Islet of Langerhans (tissue), 1 donor: ENCODE data around the gene NOC4L.

Experiments
- FAIRE-seq: peaks from one replicate; lab custom pipeline; 2011; peaks lifted over from hg19 to GRCh38; lab: Jason Lieb, UNC

NOC4L gene

DNA sequence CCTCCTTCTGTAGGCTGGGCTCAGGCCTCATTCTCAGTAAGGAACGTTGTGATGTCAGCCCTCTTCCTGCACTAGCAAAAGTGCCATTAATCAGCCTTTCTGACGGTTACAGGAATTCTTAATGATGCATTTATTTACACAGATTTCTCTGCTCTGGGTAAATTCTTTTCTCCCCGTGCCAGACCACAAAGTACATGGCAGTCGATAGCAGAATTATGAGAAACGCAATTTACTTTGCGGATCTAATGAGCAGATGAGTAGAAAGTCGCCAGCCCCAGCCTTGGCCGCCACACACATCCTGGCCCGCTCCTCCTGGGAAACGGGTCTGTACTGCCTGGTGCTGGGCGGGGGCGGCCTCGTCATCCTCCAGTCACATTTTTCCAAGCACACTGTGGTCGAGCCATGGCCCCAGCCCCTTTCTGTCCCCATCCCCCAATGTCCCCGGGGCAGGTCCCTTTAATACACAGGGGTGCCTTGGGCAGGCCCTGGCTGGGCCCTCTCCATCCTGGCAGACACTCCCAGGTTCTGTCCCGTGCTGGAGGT is 25.9 kb downstream of the NOC4L start:
- FAIRE-seq, result no peak

DNA sequence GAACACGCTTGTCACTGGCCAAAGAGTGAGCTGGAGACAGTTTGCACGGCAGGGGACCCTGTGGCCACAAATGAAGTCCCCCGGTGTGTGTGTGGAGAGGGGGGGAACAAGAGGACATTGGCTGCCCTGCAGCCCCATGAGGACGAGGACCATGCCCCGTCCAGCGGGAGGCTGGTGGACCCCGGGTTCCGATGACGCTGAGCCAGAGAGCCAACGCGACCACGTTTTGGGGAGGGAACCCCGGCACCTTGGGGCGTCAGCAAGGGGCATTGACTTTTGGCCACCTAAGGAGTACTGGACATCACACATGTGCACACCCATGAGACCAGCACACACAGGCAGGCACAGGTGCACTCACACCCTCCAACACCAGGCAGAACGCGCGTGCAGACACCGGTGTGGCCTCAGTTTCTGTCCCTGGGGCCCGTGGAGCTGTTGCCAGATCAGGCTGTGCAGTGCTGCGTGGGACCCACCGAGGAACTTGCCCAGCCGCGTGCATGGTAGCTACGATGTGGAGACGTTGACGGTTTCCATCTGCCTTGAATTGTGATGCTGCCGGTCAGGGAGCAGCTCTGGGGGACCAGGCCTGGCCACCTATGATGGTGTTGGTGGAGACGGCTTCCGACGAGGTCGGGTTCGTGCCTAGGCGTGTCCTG is 26.5 kb downstream of the NOC4L start:
- no peak for FAIRE-seq

DNA sequence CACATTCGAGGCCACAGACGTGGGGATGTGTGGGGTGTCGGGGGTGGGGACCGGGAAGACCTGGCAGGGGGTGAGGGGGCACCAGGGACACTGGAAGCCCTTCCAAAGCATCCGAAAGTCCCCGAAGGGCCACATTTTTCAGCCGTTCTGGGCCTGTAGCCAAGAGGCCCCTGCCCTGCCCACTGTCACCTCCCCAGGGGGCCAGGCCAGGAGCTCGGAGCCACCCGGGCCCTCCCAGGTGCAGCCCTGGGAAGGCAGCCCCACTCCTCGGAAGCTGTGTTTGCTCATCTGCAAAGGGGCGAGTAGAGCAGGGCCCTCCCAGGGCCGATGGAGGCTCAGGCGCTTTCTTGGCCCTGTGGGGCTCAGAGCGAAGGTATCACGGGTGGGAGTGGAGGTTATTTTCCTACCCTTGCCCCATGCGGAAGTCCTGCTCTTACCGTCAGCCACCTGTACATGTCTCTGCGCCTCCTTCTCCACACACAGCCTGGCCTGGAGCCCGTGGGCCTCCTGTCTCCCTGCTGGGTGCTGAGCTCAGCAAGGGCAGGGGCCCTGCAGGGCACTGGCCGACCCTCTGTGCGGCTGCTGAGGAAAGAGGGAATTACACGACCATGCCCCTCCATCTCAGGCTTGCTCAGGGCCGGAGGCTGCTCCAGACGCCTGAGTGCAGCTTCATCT is 27.2 kb downstream of the NOC4L start:
- FAIRE-seq, result no peak

DNA sequence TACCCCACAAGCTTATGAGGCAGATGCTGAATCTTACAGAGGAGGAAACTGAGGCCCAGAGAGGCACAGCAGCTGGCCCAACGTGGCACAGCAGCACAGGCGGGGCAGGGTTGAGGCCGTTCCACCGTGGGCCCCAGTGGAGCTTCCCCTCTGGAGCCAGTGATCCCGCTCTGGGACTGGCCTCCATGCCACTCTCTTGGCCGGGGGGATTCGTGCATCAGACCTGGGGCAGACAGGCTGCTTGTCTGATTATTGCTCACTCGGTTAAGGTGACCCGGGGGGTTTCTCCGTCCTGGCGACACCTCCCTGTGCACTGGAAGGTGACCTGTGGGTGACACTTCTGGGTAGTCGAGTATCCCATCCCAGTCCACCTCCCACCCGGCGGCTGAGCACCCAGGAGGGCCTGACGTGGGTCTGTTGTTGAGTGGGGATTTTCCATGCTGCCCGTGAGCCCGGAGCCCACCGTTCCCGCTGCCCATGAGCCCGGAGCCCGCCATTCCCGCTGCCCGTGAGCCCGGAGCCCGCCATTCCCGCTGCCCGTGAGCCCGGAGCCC is 27.8 kb downstream of the NOC4L start:
- no peak for FAIRE-seq

DNA sequence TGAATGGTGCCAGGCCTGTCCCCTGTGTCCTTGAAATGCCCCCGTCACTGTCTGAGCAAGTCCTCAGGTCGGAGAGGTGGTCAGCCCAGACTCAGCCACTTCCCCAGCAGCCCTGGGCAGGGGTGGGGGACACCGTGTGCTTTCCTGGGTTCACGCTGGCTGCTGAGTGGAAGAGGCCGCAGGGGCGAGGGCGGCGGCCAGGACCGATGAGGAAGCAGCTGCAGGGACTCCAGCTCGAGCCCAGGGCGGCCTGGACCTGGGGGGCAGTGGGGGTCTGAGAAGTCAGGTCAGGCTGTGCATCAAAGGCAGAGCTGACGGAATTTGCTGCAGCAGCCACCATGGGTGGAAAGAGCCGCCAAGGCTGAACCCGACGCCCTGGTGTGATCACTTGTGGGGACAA is 28.4 kb downstream of the NOC4L start:
- no peak for FAIRE-seq

DNA sequence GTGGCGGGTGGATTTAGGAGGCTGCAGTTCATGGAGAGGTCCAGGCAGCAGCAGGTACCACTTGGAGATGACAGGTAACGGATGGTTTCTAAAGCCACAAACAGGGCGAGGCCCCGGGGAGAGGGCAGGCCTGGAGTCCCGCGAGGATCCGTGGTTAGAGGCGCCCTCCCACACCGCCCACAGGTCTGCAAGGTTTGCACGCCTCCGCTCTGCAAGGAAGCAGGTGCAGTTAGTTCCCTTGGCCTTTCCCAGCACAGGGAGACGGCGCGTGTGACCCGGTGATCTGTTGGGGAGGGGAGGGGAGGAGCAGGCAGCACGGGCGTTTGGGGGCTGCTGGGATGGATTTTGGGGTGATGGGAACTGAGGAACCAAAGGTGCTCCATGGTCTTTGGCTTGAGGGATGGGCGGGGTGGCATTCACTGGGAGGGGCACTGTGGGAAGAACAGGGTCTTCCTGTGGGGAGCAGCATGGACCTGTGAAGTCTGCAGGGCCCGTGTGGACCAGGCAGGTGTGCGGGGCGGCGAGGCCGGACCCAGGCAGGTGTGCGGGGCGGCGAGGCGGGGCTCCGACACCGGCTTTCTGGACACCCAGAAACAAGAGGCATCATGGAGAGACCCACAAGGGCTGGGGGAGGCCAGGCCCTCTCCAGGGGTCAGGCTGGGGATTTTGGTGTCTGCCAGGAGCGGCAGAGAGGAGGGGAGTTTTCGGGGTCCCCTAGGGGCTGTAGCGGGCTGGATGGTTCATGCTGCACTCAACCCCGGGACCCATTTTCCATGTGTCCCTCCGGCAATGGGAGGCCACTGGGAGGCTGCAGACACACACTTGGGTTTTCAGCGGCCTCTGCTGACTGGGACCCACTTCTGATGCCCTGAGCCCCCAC is 29.1 kb downstream of the NOC4L start:
- FAIRE-seq, result no peak

DNA sequence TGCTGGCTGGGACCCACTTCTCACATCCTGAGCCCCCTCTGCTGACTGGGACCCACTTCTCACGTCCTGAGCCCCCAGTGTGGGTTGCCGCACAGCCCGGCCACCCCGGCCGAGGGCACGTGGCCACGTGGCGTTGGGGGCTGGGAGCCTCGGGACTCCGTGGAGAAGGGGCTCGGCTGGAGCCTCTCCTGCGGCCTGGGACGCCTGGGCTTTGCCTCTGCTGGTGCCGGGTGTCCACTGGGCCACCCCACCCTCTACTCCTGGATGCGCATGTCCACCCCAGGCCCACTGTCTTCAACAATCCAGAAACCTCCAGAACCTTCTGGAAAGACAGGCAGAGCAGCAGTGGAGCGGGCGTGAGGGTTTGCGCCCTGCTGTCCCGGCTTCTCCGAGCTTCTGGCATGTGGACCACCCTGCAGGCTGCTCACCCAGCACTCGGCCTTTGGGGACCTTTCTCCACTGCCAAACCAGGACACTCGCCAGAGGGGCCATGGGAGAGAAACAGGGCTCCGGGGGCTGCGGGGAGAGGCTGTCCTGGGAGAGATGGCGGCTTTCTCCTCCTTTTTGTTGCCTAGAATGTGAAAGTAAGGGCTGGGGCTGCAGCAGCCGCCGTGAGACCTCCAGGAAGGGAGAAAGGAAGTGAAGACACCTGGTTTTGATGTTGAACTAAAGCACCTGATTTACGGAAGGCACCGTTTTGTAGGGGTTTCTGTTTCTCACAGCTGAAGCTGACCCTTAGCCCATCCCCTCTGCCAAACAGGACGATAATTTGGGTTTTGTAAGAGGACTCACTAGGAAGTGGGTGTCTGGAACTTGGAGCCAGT is 30.0 kb downstream of the NOC4L start:
- no peak for FAIRE-seq

DNA sequence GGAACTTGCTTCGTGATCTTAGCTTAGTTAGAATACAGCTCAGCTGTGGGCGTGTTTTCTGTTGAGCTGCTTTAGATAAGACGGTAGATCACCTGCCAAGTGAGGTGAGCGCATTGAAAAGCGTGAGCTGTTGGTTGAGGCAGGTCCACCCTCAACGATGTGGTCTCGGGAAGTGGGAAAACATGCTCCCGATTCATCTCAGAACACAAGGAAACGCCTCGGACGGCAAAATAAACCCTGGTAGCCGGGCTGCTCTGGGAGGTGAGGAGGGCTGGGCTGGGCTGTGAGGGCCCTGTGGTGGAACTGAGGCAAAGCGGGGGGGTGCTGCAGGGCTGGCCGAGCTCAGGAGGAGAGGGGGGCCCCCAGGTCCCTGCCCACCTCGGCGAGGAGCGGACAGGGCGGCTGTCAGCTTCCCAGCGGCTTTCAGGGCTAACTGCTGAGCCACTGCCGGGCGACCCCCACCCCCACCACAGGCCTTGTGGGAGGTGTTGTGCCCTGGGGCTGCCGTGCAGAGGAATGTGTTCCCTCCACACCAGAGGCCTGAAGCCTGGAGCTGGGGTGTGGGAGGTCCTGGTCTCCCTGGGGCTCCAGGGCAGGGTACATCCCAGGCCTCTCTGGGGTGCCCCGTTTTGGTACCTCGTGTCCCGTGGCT is 30.7 kb downstream of the NOC4L start:
- FAIRE-seq, result no peak

DNA sequence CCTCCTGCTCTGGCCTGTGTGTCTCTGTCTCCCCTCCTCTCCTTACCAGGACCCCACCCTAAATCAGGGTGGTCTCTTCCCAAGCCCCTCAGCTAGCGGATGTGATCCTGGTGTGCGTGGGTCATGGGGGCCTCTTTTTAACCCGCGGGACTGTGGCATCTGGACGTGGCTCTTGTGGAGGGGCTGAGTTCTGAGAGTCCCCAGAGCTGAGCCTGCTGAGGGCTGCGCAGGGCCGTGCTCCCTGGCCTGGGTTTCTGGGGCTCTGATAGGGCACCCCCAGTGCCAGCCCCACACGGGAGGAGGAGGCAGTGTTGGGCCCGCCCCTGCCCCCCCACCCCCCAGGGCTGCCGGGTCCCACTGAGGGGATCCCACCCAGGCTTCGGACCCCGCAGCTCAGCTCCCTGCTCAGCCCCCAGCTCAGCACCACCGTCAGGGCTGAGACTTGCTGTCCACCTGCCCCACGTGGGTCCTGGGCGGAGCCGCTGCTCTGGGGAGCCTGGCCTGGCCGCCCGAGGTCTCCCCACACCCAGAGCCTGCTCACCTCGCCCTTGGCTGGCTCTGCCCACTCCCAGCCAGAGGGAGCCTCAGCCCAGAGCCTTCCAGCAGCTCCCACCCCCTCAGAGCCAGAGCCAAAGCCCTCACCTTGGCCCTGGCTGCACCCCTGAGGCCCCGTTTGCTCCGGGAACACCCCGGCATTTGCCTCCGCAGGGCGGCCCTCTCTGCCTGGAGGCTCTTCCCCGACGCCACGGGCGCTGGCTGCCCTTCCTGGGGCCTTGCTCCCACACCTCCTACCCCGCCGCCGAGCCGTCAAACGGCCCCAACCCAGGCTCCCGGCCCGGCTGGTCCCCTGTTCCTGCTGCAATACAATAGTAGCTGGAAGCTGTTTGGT is 31.5 kb downstream of the NOC4L start:
- FAIRE-seq, result no peak

DNA sequence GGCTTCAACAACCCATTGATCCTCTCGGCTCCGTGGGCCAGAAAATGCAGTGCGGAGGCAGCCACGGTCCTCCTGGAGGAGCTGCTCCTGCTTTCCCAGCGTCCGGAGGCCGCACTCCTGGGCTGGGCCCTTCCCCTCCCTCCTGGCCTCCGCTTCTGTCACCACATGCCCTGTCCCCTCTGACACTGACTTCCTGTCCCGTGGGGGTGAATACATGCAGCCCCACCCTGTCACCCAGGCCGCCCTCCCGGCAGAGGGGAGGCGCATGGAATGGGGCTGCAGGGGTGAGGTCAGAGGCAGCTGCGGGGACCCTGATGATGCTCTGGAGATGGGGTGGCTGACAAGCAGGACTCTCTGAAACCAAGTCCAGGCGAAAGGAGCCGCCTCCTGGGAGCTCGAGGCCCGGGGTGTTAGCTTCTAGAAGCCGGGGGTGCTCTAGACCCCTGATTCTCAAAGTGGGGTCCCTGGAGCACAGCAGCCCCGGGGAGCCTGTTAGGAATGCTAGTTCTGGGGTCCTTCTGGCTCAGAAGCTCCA is 32.2 kb downstream of the NOC4L start:
- FAIRE-seq, result no peak

DNA sequence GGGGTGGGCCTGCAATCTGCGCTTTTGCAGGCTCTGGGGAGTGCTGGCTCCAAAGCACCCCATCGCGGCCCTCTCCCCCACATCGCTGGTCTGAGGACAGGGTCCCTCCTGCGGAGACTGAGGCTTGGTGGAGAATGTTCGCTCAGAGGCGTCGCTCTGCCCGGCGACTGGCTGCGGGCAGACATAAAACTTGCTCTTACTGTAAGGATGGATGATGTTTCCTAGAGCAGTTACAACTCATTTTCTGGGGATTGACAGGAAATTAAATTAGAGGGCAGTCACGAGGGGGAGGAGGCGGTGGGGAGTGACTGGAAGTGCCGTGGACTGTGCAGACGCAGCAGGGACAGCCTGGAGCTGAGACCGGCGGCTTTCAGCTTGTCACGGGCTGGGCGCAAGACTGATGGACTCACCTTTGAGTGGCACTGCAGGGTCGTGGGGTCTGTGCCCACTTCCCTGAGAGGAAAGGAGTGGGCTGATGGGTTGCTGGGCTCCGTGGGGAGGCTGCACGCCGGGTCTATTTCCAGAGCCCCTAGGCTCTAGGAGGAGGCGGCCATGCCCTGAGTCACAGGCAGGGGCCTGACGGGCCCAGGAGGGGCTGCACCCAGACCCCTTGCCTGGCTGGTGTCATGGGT is 32.8 kb downstream of the NOC4L start:
- no peak for FAIRE-seq

DNA sequence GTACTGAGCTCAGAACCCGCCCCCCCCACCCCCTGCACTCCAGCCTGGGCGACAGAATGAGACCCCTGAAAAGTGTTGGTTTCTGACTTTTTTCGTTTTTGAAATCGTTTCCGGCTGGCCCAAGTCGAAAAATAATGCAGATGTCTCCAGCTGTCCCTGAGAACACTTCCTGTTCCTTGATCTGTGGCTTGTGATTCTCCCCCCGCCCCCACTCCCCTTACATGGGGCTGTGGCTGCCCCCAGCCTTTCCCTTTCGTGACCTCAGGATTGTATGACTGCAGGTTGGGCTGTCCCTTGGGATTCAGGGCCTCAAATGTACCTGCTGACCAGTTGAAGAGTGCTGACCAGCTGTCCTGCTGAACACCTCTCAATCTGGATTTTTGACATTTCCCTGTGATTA is 34.1 kb downstream of the NOC4L start:
- no peak for FAIRE-seq

DNA sequence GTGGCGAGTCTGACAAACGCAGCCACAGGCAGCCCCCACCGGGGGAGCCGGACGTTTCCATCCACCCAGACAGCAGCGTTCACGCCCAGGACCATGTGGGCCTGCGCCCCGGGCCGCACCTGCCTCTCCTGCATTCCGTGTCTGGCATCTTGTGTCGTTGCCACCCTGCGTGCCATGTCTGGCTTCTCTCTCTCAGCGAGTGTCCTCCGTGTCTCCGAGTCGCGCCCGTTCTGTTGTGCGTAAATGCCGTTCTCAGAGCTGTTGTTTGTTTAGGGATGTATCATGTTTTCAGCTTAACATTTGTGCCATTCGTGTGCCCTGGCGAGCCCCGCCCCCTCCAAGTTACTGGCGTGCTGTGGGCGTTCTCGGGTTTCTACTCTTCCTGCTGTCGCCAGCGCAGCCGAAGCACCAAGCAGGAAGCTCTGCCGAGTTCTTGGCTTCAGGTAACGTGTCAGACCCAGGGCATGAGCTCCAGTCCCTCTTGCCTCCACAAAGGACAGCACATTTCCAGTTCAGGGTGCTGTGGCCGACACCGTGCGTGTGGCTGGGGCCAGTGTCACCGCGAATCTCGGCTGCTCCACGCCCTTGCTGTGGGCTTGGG is 34.6 kb downstream of the NOC4L start:
- no peak for FAIRE-seq

DNA sequence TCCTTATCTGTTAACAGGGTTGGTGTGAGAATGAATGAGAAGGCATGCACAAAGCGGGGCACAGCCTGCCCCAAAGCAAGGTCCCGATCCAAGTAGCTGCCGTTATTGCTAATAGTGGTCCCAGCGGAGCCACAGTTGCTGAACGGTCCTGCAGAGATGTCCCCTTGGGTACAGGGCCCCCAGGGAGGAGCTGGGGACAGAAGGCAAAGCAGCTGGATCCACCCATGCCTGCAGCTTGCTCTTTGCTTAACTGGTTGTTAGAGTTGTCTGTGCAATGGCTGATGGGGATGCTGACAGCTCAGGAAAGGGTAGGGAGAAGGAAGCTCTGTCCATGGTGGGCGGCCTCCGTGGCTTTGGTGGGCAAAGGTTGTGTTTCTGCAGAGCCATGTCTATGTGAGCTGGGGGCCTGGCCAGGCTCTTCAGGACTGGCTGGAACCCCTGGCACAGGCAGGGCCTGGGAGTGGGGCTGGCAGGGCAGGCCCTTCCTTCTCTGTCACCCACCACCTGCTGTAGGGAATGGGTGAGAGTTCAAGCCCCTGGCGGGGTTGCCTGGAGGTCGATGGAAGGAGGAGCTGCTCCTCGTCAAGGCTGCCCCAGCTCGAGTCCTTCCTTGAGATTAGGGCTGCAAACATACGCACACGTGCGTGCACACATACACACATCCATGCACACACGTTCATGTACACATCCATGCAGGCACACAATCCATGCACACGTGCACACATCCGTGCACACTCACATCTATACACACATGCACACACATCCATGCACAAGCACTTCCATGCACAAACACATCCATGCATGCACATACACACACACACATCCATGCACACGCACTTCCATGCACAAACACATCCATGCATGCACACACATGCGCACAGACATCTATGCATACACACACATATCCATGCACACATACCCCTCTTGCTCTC is 35.4 kb downstream of the NOC4L start:
- no peak for FAIRE-seq

DNA sequence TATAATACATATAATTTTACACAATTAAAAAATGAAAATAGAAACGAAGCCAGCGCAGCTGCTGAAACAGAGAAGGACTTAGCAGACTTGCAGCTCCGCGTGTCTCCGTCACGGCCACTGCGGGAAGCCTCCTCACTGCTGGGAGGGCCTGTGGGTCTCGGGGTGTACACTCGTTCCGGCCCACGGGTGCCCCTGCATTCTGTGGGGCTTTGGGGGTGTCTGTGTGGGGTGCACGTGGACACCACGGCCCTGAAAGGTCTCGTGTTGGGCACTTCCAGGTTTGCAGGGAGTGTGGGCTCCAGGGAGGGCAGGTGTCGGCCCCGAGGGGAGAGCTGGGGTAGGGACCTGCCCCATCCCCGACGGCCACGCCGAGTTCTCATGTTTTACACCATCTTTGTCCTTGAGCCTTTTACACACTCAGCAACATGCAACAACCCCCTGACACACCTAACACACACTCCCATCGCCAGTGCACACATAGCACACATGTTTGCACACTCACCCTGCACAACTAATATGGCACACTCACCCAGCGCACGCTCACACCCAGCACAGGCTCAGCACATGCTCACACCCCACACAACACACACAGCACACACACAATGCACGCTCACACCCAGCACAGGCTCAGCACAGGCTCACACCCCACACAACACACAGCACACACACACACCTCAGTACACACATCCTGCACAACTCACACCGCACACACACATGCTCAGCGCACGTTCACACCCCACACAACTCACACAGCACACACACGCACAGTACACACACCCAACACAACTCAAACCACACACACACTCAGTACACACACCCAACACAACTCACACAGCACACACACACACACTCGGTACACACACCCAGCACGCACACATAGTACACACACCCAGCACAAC is 36.6 kb downstream of the NOC4L start:
- FAIRE-seq, result no peak

DNA sequence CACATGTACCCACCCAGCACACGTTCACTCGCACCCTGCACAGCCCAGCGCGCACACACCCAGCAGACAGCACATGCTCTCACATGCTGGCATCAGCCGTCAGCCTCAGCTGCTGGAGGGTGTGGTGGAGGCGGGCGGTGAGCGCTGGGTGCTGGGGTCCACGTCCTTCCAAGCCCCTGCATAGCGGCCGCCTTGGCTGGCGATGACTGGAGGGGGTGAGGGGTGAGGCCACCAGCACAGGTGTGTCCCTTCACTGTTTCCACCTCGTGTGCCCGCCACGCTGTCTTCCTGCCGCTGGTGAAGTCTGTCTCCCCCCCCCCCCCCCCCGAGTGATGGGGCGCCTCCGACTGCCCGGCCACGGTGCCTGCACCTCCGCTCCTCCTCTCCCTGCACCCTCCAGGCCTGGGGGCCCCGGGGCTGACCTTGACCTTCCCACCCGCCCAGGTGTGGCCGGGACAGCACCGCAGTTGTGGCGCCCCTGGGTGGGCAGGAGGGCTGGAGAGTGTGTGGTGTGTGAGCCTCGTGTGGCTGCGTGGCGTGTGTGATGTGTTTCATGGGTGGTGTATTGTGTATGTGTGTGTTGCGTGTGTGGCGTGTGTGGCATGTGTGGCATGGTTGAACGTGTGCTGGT is 37.4 kb downstream of the NOC4L start:
- FAIRE-seq, result no peak
